Upper lobe of right lung (tissue), 1 donor: ENCODE measurements around the gene KIZ. TPM values are rescaled to one million over a fixed set of nuclear protein-coding genes. Genes with fewer than 3 reads are reported as not detected.

Source experiments
- ATAC-seq: fragments of 200-7000 bp; cut with Tn5 transposase; one replicate; pipeline ENCODE4 v1.9.1; 2020; ENCODE audit warnings: mild to moderate bottlenecking, moderate library complexity
- DNase-seq: peaks from one replicate; pipeline ENCODE4 v3.0.0-alpha.2; 2020
- H3K27ac ChIP-seq: fragments of 200-600 bp; one replicate; pipeline ENCODE4 v1.8.0; 2022
- H3K27me3 ChIP-seq: fragments of 200-600 bp; one replicate; pipeline ENCODE4 v1.8.0; 2022; ENCODE audit warnings: mild to moderate bottlenecking
- H3K36me3 ChIP-seq: fragments of 200-600 bp; one replicate; pipeline ENCODE4 v1.8.0; 2022
- H3K4me1 ChIP-seq: fragments of 200-600 bp; one replicate; pipeline ENCODE4 v1.8.0; 2022
- H3K4me3 ChIP-seq: fragments of 200-600 bp; one replicate; pipeline ENCODE4 v1.8.0; 2022; ENCODE audit warnings: mild to moderate bottlenecking
- H3K9me3 ChIP-seq: fragments of 200-600 bp; one replicate; pipeline ENCODE4 v1.8.0; 2022
- CTCF ChIP-seq: fragments of 200-600 bp; IDR thresholded peaks from one replicate; pipeline ENCODE4 v1.8.0; 2022; ENCODE audit warnings: antibody characterized with exemption
- intact Hi-C: fragments of 100-400 bp; cut with DNase I; formaldehyde crosslinking; loops from one replicate; pipeline ENCODE4 v1.11.0; 2022
- total RNA-seq: library from RNA; stranded (reverse); fragmentation: NEBNext Ultra II Directional; extraction: Animal tissue kit (Norgen Biotek cat#: 25700); gene quantifications from one replicate; pipeline ENCODE4 v1.2.1, GENCODE V29; 2021
- donor health status: DM: no; HTN: yes; CAD: no; lungs with severe emphysema.

KIZ gene
- total RNA-seq, 1 donor from 2014 or later = 16.2 TPM

GRCh38 chr20:21145424-21145823 lies 19.5 kb downstream of the KIZ start:
- DNase-seq = no peak
- intact Hi-C loops = no loop called here
- Histone ChIP-seq H3K4me1 (no peaks in the 10 kb centered on the region), H3K9me3 (no peaks in the 10 kb centered on the region), H3K4me3 (no peak overlapping the region), H3K27me3 (no peaks in the 10 kb centered on the region), H3K36me3 (peaks cover under 1% of the 10 kb centered on the region), H3K27ac (no peak overlapping the region)
- no peak for ATAC-seq
- TF ChIP-seq CTCF = no peak

- DNase-seq (no peak), ATAC-seq (no peak)
- H3K4me1 ChIP-seq = no peaks in the 10 kb centered on the region
- H3K36me3 ChIP-seq = no peaks in the 10 kb centered on the region
- H3K27ac ChIP-seq = no peak overlapping the region
- H3K9me3 ChIP-seq = no peaks in the 10 kb centered on the region
- no peak overlapping the region for H3K4me3 ChIP-seq
- TF ChIP-seq CTCF = no peak
- intact Hi-C loops = no loop called here
- no peaks in the 10 kb centered on the region for H3K27me3 ChIP-seq
Observed at GRCh38 chr20:21146215-21146614, 20.3 kb downstream of the KIZ start.

GRCh38 chr20:21147593-21147992 lies 21.7 kb downstream of the KIZ start:
- DNase-seq = no peak
- intact Hi-C loops = no loop called here

GRCh38 chr20:21149344-21149743 lies 23.5 kb downstream of the KIZ start:
- H3K27me3 ChIP-seq = no peaks in the 10 kb centered on the region
- no peak for TF ChIP-seq CTCF
- H3K4me1 ChIP-seq = no peaks in the 10 kb centered on the region
- ATAC-seq (no peak), DNase-seq (no peak)
- no peak overlapping the region for H3K27ac ChIP-seq
- H3K4me3 ChIP-seq = no peak overlapping the region
- intact Hi-C loops = no loop called here
- H3K9me3 ChIP-seq = no peaks in the 10 kb centered on the region
- no peaks in the 10 kb centered on the region for H3K36me3 ChIP-seq

More at GRCh38 chr20:21147593-21147992, 21.7 kb downstream of the KIZ start:
- ATAC-seq = no peak
- H3K4me1 ChIP-seq = no peaks in the 10 kb centered on the region
- no peak overlapping the region for H3K4me3 ChIP-seq
- no peaks in the 10 kb centered on the region for H3K9me3 ChIP-seq
- H3K27ac ChIP-seq = no peak overlapping the region
- TF ChIP-seq CTCF = no peak
- no peaks in the 10 kb centered on the region for H3K27me3 ChIP-seq
- H3K36me3 ChIP-seq = no peaks in the 10 kb centered on the region

- H3K4me3 ChIP-seq = no peak overlapping the region
- no peak overlapping the region for H3K27ac ChIP-seq
- no peaks in the 10 kb centered on the region for H3K9me3 ChIP-seq
- TF ChIP-seq CTCF = no peak
- ATAC-seq (peak; percentile 22), DNase-seq (no peak)
- H3K36me3 ChIP-seq = no peaks in the 10 kb centered on the region
- intact Hi-C loops = no loop called here
- no peaks in the 10 kb centered on the region for H3K4me1 ChIP-seq
- H3K27me3 ChIP-seq = no peaks in the 10 kb centered on the region
Observed at GRCh38 chr20:21151791-21152190, 25.9 kb downstream of the KIZ start.

- H3K27ac ChIP-seq = no peak overlapping the region
- H3K4me3 ChIP-seq = no peak overlapping the region
- DNase-seq (no peak), ATAC-seq (no peak)
- no peaks in the 10 kb centered on the region for H3K4me1 ChIP-seq
- TF ChIP-seq CTCF = no peak
- H3K36me3 ChIP-seq = no peaks in the 10 kb centered on the region
- intact Hi-C loops = no loop called here
- no peaks in the 10 kb centered on the region for H3K9me3 ChIP-seq
- H3K27me3 ChIP-seq = no peaks in the 10 kb centered on the region
Observed at GRCh38 chr20:21154692-21155091, 28.8 kb downstream of the KIZ start.
